Central memory CD8-positive, alpha-beta T cell (primary cell): ENCODE data around the gene RGMA.

Experiments
- ATAC-seq: fragments of 150-1000 bp; cut with Tn5 transposase; replicated peaks from 2 replicates; pipeline ENCODE4 v1.10.0; 2022; ENCODE audit warnings: mild to moderate bottlenecking, moderate FRiP score, moderate number of reproducible peaks; ENCODE audit not compliant: poor library complexity, severe bottlenecking; ENCODE audit errors: extremely low read depth
- DNase-seq, 2 donors: peaks; one replicate each; pipeline ENCODE4 v3.0.0; 2021; ENCODE audit warnings: low spot score in 2 of 2
- H3K27ac Mint-ChIP-seq: one replicate; pipeline ENCODE4 v1.8.0; 2022; ENCODE audit warnings: low read depth, mild to moderate bottlenecking, moderate library complexity, mixed read lengths
- H3K27me3 Mint-ChIP-seq: one replicate; pipeline ENCODE4 v1.8.0; 2022; ENCODE audit warnings: mixed read lengths
- H3K36me3 Mint-ChIP-seq: one replicate; pipeline ENCODE4 v1.8.0; 2022; ENCODE audit warnings: mild to moderate bottlenecking, moderate library complexity, mixed read lengths; ENCODE audit not compliant: insufficient read depth
- H3K4me1 Mint-ChIP-seq: one replicate; pipeline ENCODE4 v1.8.0; 2022; ENCODE audit warnings: mixed read lengths
- H3K4me3 Mint-ChIP-seq: one replicate; pipeline ENCODE4 v1.8.0; 2022; ENCODE audit warnings: mild to moderate bottlenecking, moderate library complexity, mixed read lengths
- H3K9me3 Mint-ChIP-seq: one replicate; pipeline ENCODE4 v1.8.0; 2022; ENCODE audit warnings: mixed read lengths

The RGMA gene

DNA sequence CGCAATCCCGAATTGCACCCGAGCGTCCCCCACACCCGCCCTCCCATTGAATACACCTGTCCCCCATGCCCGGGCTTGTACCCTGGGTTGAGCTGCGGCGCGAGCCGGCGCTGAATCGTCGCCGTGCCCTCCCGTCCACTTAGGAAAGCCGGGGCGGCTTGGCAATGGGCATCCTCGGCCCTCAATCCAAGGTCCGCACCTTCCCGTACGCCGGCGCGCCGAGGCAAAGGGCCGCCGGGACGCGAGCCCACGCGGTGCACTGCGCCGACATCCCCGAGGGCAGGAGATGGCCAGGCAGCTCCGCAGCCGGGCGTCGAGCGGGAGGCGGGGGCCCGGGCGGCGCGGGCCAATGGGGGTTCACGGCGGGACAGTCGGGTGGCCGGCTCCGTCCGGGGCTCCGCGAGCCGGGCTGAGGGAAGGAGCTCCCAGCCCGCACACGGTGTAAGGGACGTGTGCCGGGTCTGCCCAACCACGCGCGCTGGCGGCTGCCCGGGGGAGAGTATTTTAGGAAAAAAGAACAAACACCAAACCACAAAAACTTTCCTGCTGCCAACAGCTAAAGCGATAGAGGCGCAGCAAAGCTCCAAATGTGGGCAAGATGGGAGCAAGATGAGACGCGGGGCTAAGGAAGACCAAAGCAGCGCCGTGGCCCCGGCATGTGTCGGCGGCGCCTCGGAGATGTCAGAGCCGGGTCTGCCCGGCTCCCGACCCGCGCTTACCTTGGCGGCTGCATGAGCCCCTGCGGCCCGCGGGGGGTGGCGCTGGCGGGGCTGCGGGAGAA lies 621 bp downstream of the RGMA start:
- ATAC-seq (peak; percentile 34), DNase-seq (peak in 1 of 2 donors; percentile 23)
- peak overlapping the region; percentile 58 for H3K27ac Mint-ChIP-seq
- H3K36me3 Mint-ChIP-seq: no peaks in the 10 kb centered on the region
- peaks cover 72% of the 10 kb centered on the region for H3K27me3 Mint-ChIP-seq
- H3K9me3 Mint-ChIP-seq: no peaks in the 10 kb centered on the region
- peaks cover 22% of the 10 kb centered on the region for H3K4me1 Mint-ChIP-seq
- H3K4me3 Mint-ChIP-seq: peak overlapping the region; percentile 79

DNA sequence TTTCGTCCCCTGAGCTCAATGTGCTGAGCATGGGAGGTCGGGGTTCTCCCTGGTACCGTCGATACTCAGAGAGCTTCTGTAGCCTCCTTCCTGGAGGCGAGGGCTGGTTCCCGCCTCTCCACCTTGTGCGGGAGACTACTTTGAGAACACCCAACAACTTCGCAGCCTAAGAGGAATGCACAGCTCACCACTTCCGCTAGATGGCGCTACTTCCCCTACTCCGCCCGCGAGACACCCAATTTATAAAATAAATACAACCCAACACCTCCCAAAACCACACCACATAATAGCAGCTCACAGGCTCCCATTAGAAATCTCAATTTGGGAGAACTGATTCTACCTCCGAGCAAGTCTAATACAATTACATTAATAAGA lies 1.2 kb downstream of the RGMA start:
- DNase-seq: peak; percentile 69
- H3K4me3 Mint-ChIP-seq: peak overlapping the region; percentile 79
- H3K27me3 Mint-ChIP-seq: peaks cover 77% of the 10 kb centered on the region

DNA sequence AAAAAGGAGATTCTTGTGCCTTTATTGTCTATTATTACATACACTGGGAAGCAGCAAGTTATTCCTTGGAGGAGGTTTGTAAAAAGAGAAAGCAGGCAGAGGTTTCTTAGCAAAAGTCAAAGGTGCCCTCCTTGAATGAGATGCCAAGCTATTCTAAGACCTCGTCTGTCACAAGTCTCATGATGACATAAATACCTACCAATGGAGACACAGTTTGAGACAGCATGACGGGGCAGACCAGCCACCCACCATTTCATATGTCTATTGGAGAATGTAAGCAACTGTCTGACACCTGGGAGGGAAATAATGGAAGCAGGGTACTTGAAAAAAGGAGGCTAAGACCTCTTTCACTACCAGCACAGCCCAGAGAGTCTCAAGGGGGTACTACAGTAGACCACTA lies 2.2 kb downstream of the RGMA start:
- ATAC-seq (no peak), DNase-seq (no peak)
- H3K36me3 Mint-ChIP-seq: no peaks in the 10 kb centered on the region
- H3K9me3 Mint-ChIP-seq: no peaks in the 10 kb centered on the region
- H3K4me1 Mint-ChIP-seq: peaks cover 22% of the 10 kb centered on the region
- H3K27ac Mint-ChIP-seq: no peak overlapping the region
- H3K27me3 Mint-ChIP-seq: peaks cover 88% of the 10 kb centered on the region
- no peak overlapping the region for H3K4me3 Mint-ChIP-seq

More for the DNA sequence above, 1.2 kb downstream of the RGMA start:
- Mint-ChIP-seq H3K4me1 (peaks cover 22% of the 10 kb centered on the region), H3K27ac (no peak overlapping the region), H3K36me3 (no peaks in the 10 kb centered on the region), H3K9me3 (no peaks in the 10 kb centered on the region)
- ATAC-seq: peak; percentile 77

DNA sequence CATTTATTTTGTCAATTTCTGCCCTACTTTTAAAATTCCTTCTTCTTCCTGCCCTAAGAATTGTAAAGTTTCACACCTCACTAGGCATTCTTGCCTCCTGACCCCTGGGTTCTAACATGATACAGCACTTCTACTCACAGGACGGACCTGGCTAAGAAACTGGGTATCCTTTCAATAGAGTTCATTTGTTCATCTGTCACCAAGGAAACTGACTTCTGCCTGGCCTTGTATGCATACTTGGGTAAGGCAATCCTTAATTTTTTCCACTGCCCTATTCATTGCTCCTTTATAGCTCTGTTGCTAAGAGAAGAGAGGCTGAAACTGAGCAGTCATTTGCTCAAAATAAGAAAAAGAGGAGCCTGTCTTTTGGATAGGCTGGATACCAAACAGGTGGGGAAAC lies 3.3 kb downstream of the RGMA start:
- Mint-ChIP-seq H3K9me3 (no peaks in the 10 kb centered on the region), H3K4me3 (no peak overlapping the region), H3K36me3 (no peaks in the 10 kb centered on the region), H3K27ac (no peak overlapping the region), H3K4me1 (peaks cover 22% of the 10 kb centered on the region), H3K27me3 (peaks cover 92% of the 10 kb centered on the region)
- no peak for DNase-seq
- no peak for ATAC-seq

DNA sequence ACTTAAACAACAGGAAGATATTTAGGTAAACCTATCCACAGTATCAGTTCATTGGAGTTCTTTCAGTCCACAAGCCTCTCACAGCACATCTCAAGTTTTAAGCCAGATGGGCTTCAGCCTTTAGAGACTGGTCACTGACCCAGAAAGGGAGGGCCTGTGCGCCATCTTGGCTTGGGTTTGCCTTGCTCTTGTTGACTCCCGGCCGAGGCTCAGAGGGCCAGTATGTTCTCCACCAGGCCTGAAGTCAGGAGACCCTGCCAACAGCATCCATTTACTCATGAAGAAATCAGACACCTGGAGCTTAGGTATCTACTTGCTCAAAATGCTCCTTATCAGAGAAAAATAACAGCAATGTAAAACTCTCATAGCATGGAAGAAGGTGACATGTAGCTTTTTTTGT lies 6.2 kb downstream of the RGMA start:
- DNase-seq (no peak), ATAC-seq (no peak)
- H3K27ac Mint-ChIP-seq: no peak overlapping the region
- peaks cover 8% of the 10 kb centered on the region for H3K4me1 Mint-ChIP-seq
- H3K36me3 Mint-ChIP-seq: no peaks in the 10 kb centered on the region
- H3K27me3 Mint-ChIP-seq: peaks cover 99% of the 10 kb centered on the region
- H3K4me3 Mint-ChIP-seq: no peak overlapping the region
- no peaks in the 10 kb centered on the region for H3K9me3 Mint-ChIP-seq

DNA sequence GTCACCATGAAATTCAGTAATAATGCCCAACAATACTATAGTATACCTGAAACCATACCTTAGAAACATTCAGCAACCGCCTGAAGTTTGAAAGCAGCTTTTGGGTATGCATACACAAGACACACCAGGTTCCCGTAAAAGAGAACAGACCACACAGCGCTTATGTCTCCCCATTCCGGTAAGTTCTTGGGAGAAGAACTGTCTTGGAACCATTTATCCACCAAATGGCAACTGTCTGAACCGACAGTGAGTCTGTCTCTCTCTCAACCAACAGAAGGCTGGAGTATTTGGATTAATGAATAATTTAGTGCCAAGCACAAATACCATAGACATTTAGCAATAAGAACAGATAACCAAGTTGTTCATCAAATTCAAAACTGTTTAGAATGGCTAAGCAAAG lies 7.6 kb downstream of the RGMA start:
- Mint-ChIP-seq H3K4me1 (no peaks in the 10 kb centered on the region), H3K9me3 (no peaks in the 10 kb centered on the region), H3K4me3 (no peak overlapping the region), H3K27ac (no peak overlapping the region), H3K27me3 (peaks cover 99% of the 10 kb centered on the region), H3K36me3 (no peaks in the 10 kb centered on the region)
- no peak for ATAC-seq
- no peak for DNase-seq

DNA sequence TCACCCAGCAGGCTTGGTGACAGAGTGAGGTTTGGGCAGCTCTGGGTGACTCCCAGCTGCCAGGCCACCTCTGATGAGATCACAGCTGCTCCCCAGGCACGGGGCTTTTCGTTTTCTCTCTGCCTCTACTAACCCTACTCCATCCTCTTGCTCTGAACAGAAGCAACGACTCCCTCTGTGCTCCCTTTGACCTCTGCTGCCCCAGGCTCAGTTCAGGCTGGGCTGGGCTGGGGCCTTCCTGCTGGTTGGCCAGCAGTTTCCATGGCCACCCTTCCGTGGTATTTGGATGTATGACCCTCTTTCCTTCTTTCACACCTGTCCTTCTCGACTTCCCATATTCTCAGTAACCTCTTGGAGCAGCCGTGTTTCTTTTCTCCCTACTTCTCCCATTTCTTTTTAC lies 8.6 kb downstream of the RGMA start:
- no peaks in the 10 kb centered on the region for H3K4me1 Mint-ChIP-seq
- H3K4me3 Mint-ChIP-seq: no peak overlapping the region
- peaks cover 99% of the 10 kb centered on the region for H3K27me3 Mint-ChIP-seq
- DNase-seq (no peak), ATAC-seq (no peak)
- H3K27ac Mint-ChIP-seq: no peak overlapping the region
- no peaks in the 10 kb centered on the region for H3K36me3 Mint-ChIP-seq
- no peaks in the 10 kb centered on the region for H3K9me3 Mint-ChIP-seq

DNA sequence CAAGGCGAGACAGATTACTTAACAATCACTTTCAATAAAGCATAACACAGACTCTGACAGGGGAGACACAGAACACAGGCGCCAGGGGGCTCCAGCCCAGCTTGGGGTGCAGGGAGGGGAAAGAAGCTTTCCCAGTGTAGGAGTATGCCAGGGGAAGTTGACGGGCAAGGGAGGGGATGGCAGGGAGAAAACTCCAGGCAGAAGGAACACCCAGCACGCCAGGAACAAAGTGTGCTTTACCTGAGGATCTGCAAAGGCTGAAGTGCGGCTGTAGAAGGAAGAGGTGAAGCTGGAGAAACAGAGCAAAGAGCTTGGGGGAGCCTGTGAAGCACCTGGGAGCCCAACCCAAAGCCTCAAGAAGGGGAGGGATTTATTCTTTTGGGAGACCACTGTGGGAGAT lies 12.1 kb downstream of the RGMA start:
- peaks cover 100% of the 10 kb centered on the region for H3K27me3 Mint-ChIP-seq
- no peak overlapping the region for H3K27ac Mint-ChIP-seq
- no peaks in the 10 kb centered on the region for H3K36me3 Mint-ChIP-seq
- no peak for DNase-seq
- no peak overlapping the region for H3K4me3 Mint-ChIP-seq
- H3K9me3 Mint-ChIP-seq: no peaks in the 10 kb centered on the region
- peaks cover 19% of the 10 kb centered on the region for H3K4me1 Mint-ChIP-seq
- ATAC-seq: no peak

DNA sequence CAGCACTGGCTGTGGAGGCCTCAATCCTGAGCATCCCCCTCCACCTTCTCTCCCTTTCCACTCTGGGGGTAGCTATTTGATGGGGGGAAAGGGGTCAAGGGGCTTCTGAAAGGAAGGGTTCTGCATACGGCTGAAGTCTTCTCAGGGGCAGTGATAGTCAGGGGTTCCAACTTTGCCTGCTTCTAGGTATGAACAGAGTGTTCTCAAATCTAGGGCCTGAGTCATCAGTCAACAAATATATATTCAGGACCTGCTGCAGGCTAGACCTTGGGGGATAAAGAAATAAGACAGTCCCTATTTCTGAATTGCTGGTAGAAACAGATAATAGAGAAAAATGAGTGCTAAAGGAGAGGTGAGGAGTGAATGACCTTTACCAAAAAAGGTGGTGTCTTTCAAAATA lies 12.8 kb downstream of the RGMA start:
- Mint-ChIP-seq H3K27ac (no peak overlapping the region), H3K9me3 (no peaks in the 10 kb centered on the region), H3K27me3 (peaks cover 100% of the 10 kb centered on the region), H3K4me1 (peaks cover 21% of the 10 kb centered on the region), H3K36me3 (no peaks in the 10 kb centered on the region), H3K4me3 (no peak overlapping the region)
- no peak for DNase-seq
- ATAC-seq: no peak

DNA sequence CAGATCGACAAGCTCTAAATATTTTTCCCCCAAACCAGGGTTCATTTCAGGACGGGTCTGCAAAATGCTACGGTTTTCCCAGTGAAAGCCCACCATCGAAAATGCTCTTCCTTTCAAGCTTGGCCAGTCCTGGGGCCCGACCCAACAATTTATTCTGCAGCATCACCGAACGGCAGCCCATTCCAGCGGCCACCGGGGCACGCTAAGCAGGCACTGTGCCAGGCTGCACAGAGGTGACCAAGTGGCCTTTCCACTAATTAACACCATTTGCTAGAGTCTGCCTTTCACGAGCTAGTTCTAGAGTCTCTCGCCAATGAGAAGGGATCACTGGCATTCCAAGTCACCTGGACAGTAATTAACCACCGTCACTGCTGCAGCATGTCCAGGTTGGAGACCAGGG lies 14.4 kb downstream of the RGMA start:
- DNase-seq: no peak
- peaks cover 21% of the 10 kb centered on the region for H3K4me1 Mint-ChIP-seq
- no peaks in the 10 kb centered on the region for H3K9me3 Mint-ChIP-seq
- H3K27me3 Mint-ChIP-seq: peaks cover 98% of the 10 kb centered on the region
- no peak overlapping the region for H3K4me3 Mint-ChIP-seq
- no peak for ATAC-seq
- H3K27ac Mint-ChIP-seq: no peak overlapping the region
- H3K36me3 Mint-ChIP-seq: no peaks in the 10 kb centered on the region

DNA sequence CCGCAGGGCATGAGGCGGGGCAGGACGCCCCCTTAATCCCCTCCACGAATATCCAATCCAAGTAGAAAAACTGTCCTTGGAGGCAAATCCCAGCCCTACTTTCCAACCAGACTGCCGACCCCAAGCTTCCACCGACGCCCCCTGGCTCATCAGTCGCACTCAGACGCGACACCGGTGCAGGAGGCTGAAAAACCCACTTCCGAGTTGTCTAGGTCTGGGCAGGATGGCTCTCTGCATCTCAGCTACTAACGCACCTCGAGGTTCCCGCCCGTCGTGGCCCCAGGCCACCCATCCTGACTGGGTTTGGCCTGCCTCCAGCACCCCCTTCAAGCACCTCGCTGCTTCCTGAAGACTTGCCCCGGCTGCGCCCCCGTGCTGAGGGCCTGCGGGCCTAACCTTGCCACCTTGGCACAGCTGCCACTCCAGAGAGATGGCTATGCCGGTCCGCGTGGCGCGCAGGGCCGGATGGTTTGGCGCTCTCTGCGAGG lies 15.5 kb downstream of the RGMA start:
- peaks cover 88% of the 10 kb centered on the region for H3K27me3 Mint-ChIP-seq

DNA sequence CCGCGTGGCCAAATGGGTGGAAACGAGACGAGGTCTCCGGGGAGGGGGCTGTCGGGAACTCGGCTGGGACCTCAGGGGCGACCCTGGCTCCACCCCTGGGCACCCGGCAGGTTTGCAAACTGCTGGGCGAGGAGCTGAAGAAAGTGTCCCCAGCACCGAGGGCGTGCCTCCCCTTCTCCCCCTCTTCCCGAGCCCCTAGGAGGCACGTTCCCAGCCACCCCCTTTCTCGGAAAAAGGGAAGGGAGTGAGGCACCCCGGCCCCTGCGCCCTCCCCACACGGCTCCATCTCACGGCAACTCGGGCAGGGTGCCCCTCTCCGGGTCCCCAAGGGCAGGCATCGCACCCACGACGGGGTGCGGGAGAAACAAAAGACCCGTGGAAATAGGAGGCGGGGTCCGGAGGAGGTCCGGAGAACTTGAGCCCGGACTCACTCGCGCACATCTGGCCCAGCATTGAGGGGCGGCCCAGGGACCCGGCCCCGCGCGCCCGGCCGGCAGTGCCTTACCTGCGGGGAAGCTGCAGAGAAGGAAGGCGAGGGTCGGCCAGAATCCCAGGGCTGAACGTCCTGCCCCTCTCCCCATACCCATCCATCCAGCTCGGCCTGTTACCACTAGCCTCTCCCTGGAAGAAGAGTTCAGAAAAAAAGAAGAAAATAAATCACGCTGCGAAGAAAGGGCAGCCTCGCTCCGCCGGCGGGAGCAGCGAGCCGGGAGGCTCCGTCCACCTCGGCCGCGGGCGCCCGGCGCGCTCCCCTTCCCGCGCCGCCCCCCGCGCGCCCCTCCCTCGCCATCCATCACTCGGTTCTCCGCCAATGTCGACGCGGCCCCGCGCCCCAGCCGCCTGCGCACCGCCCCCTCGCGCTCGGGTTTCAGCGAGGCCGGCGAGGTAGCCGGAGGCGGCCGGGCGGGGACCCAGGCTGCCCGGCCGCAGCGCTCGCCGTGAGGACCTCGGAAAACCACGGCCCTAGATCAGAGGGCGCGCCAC lies 16.3 kb downstream of the RGMA start:
- Mint-ChIP-seq H3K27me3 (peaks cover 80% of the 10 kb centered on the region), H3K36me3 (no peaks in the 10 kb centered on the region), H3K27ac (peak overlapping the region; percentile 88), H3K9me3 (no peaks in the 10 kb centered on the region), H3K4me3 (peak overlapping the region; percentile 79), H3K4me1 (peaks cover 21% of the 10 kb centered on the region)
- ATAC-seq (peak; percentile 21), DNase-seq (no peak)

More for the DNA sequence above, 15.5 kb downstream of the RGMA start:
- H3K36me3 Mint-ChIP-seq: no peaks in the 10 kb centered on the region
- ATAC-seq (peak; percentile 75), DNase-seq (no peak)
- peak overlapping the region; percentile 79 for H3K4me3 Mint-ChIP-seq
- peaks cover 21% of the 10 kb centered on the region for H3K4me1 Mint-ChIP-seq
- H3K9me3 Mint-ChIP-seq: no peaks in the 10 kb centered on the region
- peak overlapping the region; percentile 88 for H3K27ac Mint-ChIP-seq
